Measurements from ENCODE around the gene CT47C1. TPM values are rescaled to one million over a fixed set of nuclear protein-coding genes. Genes with fewer than 3 reads are reported as not detected.

CT47C1 gene
- total and polyA plus RNA-seq, 2 of the 8 experiments (the other 6 are each of a cell fraction or from before 2014, with no cell fraction given) = not detected

DNA sequence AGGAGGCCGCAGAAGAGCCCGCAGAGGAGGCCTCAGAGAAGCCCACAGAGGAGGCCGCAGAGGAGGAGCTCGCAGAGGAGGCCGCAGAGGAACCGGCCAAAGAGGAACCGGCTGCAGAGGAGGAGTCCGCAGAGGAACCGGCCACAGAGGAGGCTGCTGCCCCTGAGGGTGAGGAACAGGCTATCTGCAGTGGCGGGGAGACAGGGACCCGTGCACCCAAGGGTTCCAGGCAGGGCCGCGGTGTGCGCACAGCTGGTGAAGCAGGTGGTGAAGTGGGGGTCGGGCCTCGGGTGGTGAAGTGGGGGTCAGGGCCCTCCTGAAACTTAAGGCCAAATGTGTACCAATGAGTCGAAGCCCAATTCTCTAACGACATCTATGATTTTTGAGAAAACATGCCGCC lies 1.1 kb downstream of the CT47C1 start:
- no peak overlapping the region for H4K8ac ChIP-seq (ENCODE audit: extremely low read depth, insufficient read depth, low read length)

More for the DNA sequence above, 1.1 kb downstream of the CT47C1 start:
- Histone ChIP-seq H4K20me1 (replicated peaks in 1 of 2; ENCODE audit: control insufficient read depth in 1 of 2, insufficient read depth in 2 of 2, low read length in 2 of 2) (no peaks in the 10 kb centered on the region), H3K4me2 (ENCODE audit: insufficient read depth in 1 of 2, low read depth in 2 of 2, low read length in 2 of 2) (no peak overlapping the region), H3K56ac (replicated peaks; ENCODE audit: insufficient read length, low read depth, low read length) (no peak overlapping the region), H3K27me3 (replicated peaks in 1 of 4; ENCODE audit: control insufficient read depth in 3 of 4, extremely low read depth in 1 of 4, insufficient read depth in 3 of 4, low read length in 3 of 4) (no peaks in the 10 kb centered on the region), H3K9ac (replicated peaks in 1 of 4; ENCODE audit: extremely low read depth in 1 of 4, low read depth in 3 of 4, low read length in 3 of 4) (no peak overlapping the region), H3K36me3 (ENCODE audit: control insufficient read depth in 2 of 4, insufficient read depth in 4 of 4, low read length in 3 of 4) (no peaks in the 10 kb centered on the region), H4K5ac (ENCODE audit: insufficient read length, low read depth, low read length) (no peak overlapping the region), H2AFZ (ENCODE audit: low read length) (no peak overlapping the region), H4K91ac (replicated peaks; ENCODE audit: insufficient read length, low read length) (no peak overlapping the region), H3K4ac (replicated peaks; ENCODE audit: insufficient read length, low read depth, low read length) (no peak overlapping the region), H3K4me3 (ENCODE audit: extremely low read depth in 1 of 4, insufficient read depth in 2 of 4, low read depth in 3 of 4, low read length in 4 of 4) (no peak overlapping the region), H2BK120ac (replicated peaks; ENCODE audit: low read depth, low read length) (no peak overlapping the region), H3K14ac (ENCODE audit: insufficient read length) (no peak overlapping the region), H3K23ac (ENCODE audit: insufficient read length) (no peak overlapping the region), H3K27ac (ENCODE audit: low read depth, low read length) (no peak overlapping the region), H3K9me3 (ENCODE audit: insufficient read depth in 2 of 2, low read depth in 1 of 2, low read length in 1 of 2) (no peaks in the 10 kb centered on the region), H3K79me1 (ENCODE audit: low read depth, low read length) (no peaks in the 10 kb centered on the region), H3K18ac (ENCODE audit: extremely low read depth, low read length) (no peak overlapping the region), H2BK20ac (ENCODE audit: low read length) (no peak overlapping the region), H2BK5ac (ENCODE audit: low read depth, low read length) (no peak overlapping the region), H2BK15ac (ENCODE audit: low read length) (no peak overlapping the region), H3K23me2 (ENCODE audit: low read depth, low read length) (no peaks in the 10 kb centered on the region), H2BK12ac (ENCODE audit: low read depth, low read length) (no peak overlapping the region), H3K79me2 (ENCODE audit: control insufficient read depth in 1 of 2, insufficient read depth in 2 of 2, low read length in 2 of 2) (no peaks in the 10 kb centered on the region), H3K4me1 (replicated peaks in 1 of 4; ENCODE audit: control insufficient read depth in 3 of 4, insufficient read depth in 4 of 4, low read length in 3 of 4) (no peaks in the 10 kb centered on the region), H2AK5ac (ENCODE audit: low read depth, low read length) (no peak overlapping the region)
- ChIA-PET POLR2A (ENCODE audit: partially characterized antibody) (no interaction called here), CTCF (ENCODE audit: partially characterized antibody) (interaction anchor here (0.6 kb wide), 1 partner anchor 447 kb away, joined by 5 read pairs; no protein-coding TSS in a partner anchor)
- TF ChIP-seq TBP (IDR thresholded peaks at IDR 0.05; ENCODE audit: low read depth, low read length) (no peak), RNF2 (IDR thresholded peaks at IDR 0.05; ENCODE audit: borderline replicate concordance, low read depth, low read length, missing control alignments, poor library complexity, severe bottlenecking) (no peak), RBBP5 (IDR thresholded peaks at IDR 0.05; ENCODE audit: borderline replicate concordance, low read depth, low read length) (no peak), YY1 (IDR thresholded peaks at IDR 0.05; ENCODE audit: low read depth, low read length) (no peak)
- no peak for FAIRE-seq
- no peak for DNase-seq (ENCODE audit: low read depth in 1 of 2, low spot score in 2 of 2)
- 81% methylated on average over 12 of the region's 19 CpGs; no CpG with 5 or more reads in 1 of the 2 experiments for WGBS, 2 experiments (ENCODE audit: extremely low coverage in 1 of 2, insufficient coverage in 1 of 2, insufficient read length in 1 of 2, insufficient replicate concordance in 2 of 2, low coverage in 1 of 2, low lambda C conversion rate in 2 of 2, missing lambda C conversion rate in 1 of 2)
